Activated CD8-positive, alpha-beta memory T cell treated with anti-CD3 and anti-CD28 coated beads for 24 hours (primary cell): Measurements from ENCODE around the gene SPX.

ENCODE experiments used
- DNase-seq: peaks from one replicate; pipeline ENCODE4 v3.0.0-alpha.2; 2020

SPX gene

GRCh38 chr12:21539797-21540196 is 13.7 kb downstream of the SPX start:
- no peak for DNase-seq

GRCh38 chr12:21541773-21542172 is 15.7 kb downstream of the SPX start:
- DNase-seq = no peak

- DNase-seq = no peak
These were observed 16.3 kb downstream of the SPX start for GRCh38 chr12:21542403-21542802.

- no peak for DNase-seq
These were observed 17.1 kb downstream of the SPX start for GRCh38 chr12:21543151-21543550.

GRCh38 chr12:21545557-21545956 is 19.5 kb downstream of the SPX start:
- DNase-seq = no peak

- DNase-seq = no peak
These were observed 20.6 kb downstream of the SPX start for GRCh38 chr12:21546716-21547115.

- no peak for DNase-seq
These were observed 21.3 kb downstream of the SPX start for GRCh38 chr12:21547437-21547836.

- no peak for DNase-seq
These were observed 25.9 kb downstream of the SPX start for GRCh38 chr12:21551841-21552465.

GRCh38 chr12:21552635-21553328 is 26.7 kb downstream of the SPX start:
- no peak for DNase-seq

GRCh38 chr12:21553329-21553675 is 27.2 kb downstream of the SPX start:
- no peak for DNase-seq

- no peak for DNase-seq
These were observed 32.1 kb downstream of the SPX start for GRCh38 chr12:21558100-21558679.

- no peak for DNase-seq
These were observed 33.9 kb downstream of the SPX start for GRCh38 chr12:21559855-21560569.

- no peak for DNase-seq
These were observed 35.1 kb downstream of the SPX start for GRCh38 chr12:21561158-21561557.

- DNase-seq = no peak
These were observed 36.8 kb downstream of the SPX start for GRCh38 chr12:21562859-21563258.

GRCh38 chr12:21566223-21566906 is 40.3 kb downstream of the SPX start:
- DNase-seq = no peak

- DNase-seq = no peak
These were observed 40.9 kb downstream of the SPX start for GRCh38 chr12:21566907-21567394.

- no peak for DNase-seq
These were observed 42.0 kb downstream of the SPX start for GRCh38 chr12:21568115-21568514.

- DNase-seq = no peak
These were observed 45.0 kb downstream of the SPX start for GRCh38 chr12:21571046-21571445.

- DNase-seq = no peak
These were observed 47.8 kb downstream of the SPX start for GRCh38 chr12:21573733-21574358.

GRCh38 chr12:21576431-21576830 is 50.3 kb downstream of the SPX start:
- DNase-seq = no peak

- DNase-seq = no peak
These were observed 51.4 kb downstream of the SPX start for GRCh38 chr12:21577516-21577915.

GRCh38 chr12:21580748-21581516 is 54.8 kb downstream of the SPX start:
- DNase-seq = no peak
